Adrenal gland (tissue), 5 donors: Measurements from ENCODE around the gene SYT1.

Experiments
- CTCF ChIP-seq, 6 experiments: fragments of 450-650 bp in 4 of 6; fragments of 200-600 bp in 2 of 6; sonication (generic) in 1 of 6; IDR thresholded peaks; 1 replicate in 5 of 6; 2 replicates in 1 of 6; pipeline versions ENCODE4 v1.5.1 to v1.8.0; 2016 to 2021; ENCODE audit warnings: antibody characterized with exemption in 6 of 6, mild to moderate bottlenecking in 2 of 6, moderate library complexity in 1 of 6
- POLR2A ChIP-seq, 2 donors: fragments of 450-650 bp; IDR thresholded peaks; one replicate each; pipeline ENCODE4 v1.6.1; 2017; ENCODE audit warnings: antibody characterized with exemption in 2 of 2, mild to moderate bottlenecking in 2 of 2, moderate library complexity in 1 of 2
- donor health status: DM: no; HTN: no; CAD: no.

- no peak for TF ChIP-seq CTCF (IDR thresholded peaks at IDR 0.05)
- TF ChIP-seq POLR2A (IDR thresholded peaks at IDR 0.05) = no peak
Observed at GRCh38 chr12:79223210-79223609, 358.6 kb downstream of the SYT1 start.
